Stimulated activated CD8-positive, alpha-beta memory T cell treated with anti-CD3 and anti-CD28 coated beads, Interleukin-2, amount 100 ng/mL, for 48 hours (primary cell): ENCODE data around the gene ZNF419.

Source experiments
- DNase-seq, 2 donors: peaks; one replicate each; pipeline ENCODE4 v3.0.0-alpha.2; 2020; ENCODE audit warnings: low read depth in 2 of 2

ZNF419 gene

GRCh38 chr19:57537953-57538547, 50.5 kb downstream of the ZNF419 start:
- no peak for DNase-seq
